Upper lobe of left lung (tissue), 4 donors: ENCODE measurements around the gene MMP14.

Experiments used
- EP300 ChIP-seq, 4 donors: sonication (generic); formaldehyde crosslinking; IDR thresholded peaks; one replicate each; pipeline ENCODE4 v1.5.1; 2017; ENCODE audit warnings: antibody characterized with exemption in 4 of 4, control low read depth in 2 of 4
- POLR2A ChIP-seq, 4 donors: fragments of 450-650 bp; IDR thresholded peaks; one replicate each; pipeline ENCODE4 v1.5.1; 2016 to 2017; ENCODE audit warnings: antibody characterized with exemption in 4 of 4, mild to moderate bottlenecking in 2 of 4
- POLR2AphosphoS5 ChIP-seq, 2 donors: sonication (generic); formaldehyde crosslinking; IDR thresholded peaks; one replicate each; pipeline ENCODE4 v1.5.1; 2017; ENCODE audit warnings: antibody characterized with exemption in 2 of 2
- TF ChIP-seq, protein P1 (sequence below), 6 experiments: fragments of 450-650 bp in 4 of 6; fragments of 200-600 bp in 2 of 6; sonication (generic) in 2 of 6; IDR thresholded peaks; one replicate each; pipeline ENCODE4 v1.5.1; 2016 to 2019; ENCODE audit warnings: antibody characterized with exemption in 6 of 6

DNA sequence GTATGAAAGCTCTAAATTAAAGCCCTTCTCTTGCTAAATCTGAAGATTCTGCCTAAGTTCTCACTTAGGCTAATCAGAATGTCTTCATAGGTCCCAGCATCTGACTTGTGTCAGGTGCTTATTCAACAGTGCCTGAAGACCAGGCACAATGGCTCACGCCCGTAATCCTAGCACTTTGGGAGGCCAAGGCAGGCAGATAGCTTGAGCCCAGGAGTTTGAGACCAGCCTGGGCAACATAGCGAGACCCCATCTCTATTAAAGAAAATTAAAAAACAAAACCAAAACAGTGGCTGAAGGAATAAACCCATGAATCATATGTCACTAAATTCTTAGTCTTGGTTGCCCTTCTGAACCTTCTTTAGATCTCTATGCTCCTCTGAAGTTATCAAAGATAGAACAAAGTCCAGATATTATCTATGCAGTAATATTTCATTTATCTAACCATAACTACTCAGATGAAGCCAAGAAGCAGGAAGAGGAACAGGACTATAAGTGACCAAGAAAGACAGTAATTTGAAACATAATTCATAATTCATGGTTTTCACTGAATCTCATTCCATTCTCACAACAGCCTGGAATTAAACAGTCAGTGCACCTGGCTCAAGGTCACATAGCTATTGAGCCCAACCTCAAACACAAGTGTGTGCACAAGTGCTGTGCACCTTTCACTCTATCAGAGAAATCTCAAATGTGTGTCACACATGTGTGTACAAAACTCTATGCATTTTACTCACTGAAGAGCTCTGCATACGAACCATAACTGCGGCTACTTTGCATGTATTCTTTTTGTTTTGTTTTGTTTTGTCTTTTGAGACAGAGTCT lies 27.8 kb upstream of the MMP14 start:
- TF ChIP-seq POLR2A (IDR thresholded peaks at IDR 0.05): no peak
- TF ChIP-seq, protein P1, sequence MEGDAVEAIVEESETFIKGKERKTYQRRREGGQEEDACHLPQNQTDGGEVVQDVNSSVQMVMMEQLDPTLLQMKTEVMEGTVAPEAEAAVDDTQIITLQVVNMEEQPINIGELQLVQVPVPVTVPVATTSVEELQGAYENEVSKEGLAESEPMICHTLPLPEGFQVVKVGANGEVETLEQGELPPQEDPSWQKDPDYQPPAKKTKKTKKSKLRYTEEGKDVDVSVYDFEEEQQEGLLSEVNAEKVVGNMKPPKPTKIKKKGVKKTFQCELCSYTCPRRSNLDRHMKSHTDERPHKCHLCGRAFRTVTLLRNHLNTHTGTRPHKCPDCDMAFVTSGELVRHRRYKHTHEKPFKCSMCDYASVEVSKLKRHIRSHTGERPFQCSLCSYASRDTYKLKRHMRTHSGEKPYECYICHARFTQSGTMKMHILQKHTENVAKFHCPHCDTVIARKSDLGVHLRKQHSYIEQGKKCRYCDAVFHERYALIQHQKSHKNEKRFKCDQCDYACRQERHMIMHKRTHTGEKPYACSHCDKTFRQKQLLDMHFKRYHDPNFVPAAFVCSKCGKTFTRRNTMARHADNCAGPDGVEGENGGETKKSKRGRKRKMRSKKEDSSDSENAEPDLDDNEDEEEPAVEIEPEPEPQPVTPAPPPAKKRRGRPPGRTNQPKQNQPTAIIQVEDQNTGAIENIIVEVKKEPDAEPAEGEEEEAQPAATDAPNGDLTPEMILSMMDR (IDR thresholded peaks at IDR 0.05): no peak
- no peak for TF ChIP-seq EP300 (IDR thresholded peaks at IDR 0.05)
- no peak for TF ChIP-seq POLR2AphosphoS5 (IDR thresholded peaks at IDR 0.05)
